ENCODE results near the gene ZNF281. TPM values are rescaled to one million over a fixed set of nuclear protein-coding genes. Genes with fewer than 3 reads are reported as not detected.

The ZNF281 gene
- total RNA-seq, 1 experiment from 2014 or later, result 23.3 TPM

GRCh38 chr1:200399860-200400259 is 10.0 kb downstream of the ZNF281 start:
- Histone ChIP-seq H3K9me2 (ENCODE audit: insufficient read depth) (no peaks in the 10 kb centered on the region), H3K36me3 (ENCODE audit: control insufficient read depth in 1 of 2, insufficient read depth in 2 of 2, low read length in 2 of 2) (0 out of 4 replicates have a peak, but pooled peaks cover 0 to 2% of the 10 kb centered on the region in 2 experiments), H2AFZ (ENCODE audit: low read depth, low read length, poor library complexity, severe bottlenecking) (no peak overlapping the region), H4K20me1 (ENCODE audit: insufficient read depth) (no peaks in the 10 kb centered on the region), H3K27ac (ENCODE audit: low read depth, low read length) (no peak overlapping the region), H3K79me2 (ENCODE audit: insufficient read depth, low read length) (peaks cover 23% of the 10 kb centered on the region), H3K9ac (ENCODE audit: low read length) (no peak overlapping the region), H3K27me3 (ENCODE audit: insufficient read depth, low read length) (no peaks in the 10 kb centered on the region), H3K4me1 (ENCODE audit: control insufficient read depth in 1 of 2, insufficient read depth in 2 of 2, low read length in 2 of 2) (no peaks in the 10 kb centered on the region), H3K9me3 (ENCODE audit: control insufficient read depth in 1 of 2, insufficient read depth in 1 of 2, low read depth in 1 of 2, low read length in 2 of 2) (no peaks in the 10 kb centered on the region), H3K4me3 (replicated peaks in 1 of 2; ENCODE audit: low read depth in 1 of 2, low read length in 2 of 2) (no peak overlapping the region), H3K4me2 (ENCODE audit: low read length) (no peak overlapping the region)
- no peak for ATAC-seq
- no peak for TF ChIP-seq SIN3A (IDR thresholded peaks at IDR 0.05; ENCODE audit: low read depth)
- no peak for TF ChIP-seq EGR1 (IDR thresholded peaks at IDR 0.05; ENCODE audit: low read depth)
- TF ChIP-seq POLR2AphosphoS5 (IDR thresholded peaks at IDR 0.05; ENCODE audit: low read depth, low read length), result no peak
- TF ChIP-seq ATF3 (IDR thresholded peaks at IDR 0.05), result no peak
- no peak for TF ChIP-seq SP1 (IDR thresholded peaks at IDR 0.05; ENCODE audit: low read depth)
- no peak for TF ChIP-seq YY1 (IDR thresholded peaks at IDR 0.05; ENCODE audit: extremely low read depth, insufficient replicate concordance, low read depth, low read length)
- no peak for TF ChIP-seq SRF (IDR thresholded peaks at IDR 0.05; ENCODE audit: low read depth)
- TF ChIP-seq EZH2 (IDR thresholded peaks at IDR 0.05), result no peak
- no peak for TF ChIP-seq CEBPB (IDR thresholded peaks at IDR 0.05; ENCODE audit: low read depth)
- no peak for TF ChIP-seq JUND (IDR thresholded peaks at IDR 0.05)
- TF ChIP-seq CBX3 (IDR thresholded peaks at IDR 0.05; ENCODE audit: low read depth), result no peak
- TF ChIP-seq CTCF (IDR thresholded peaks at IDR 0.05 in 2 of 3, conservative IDR thresholded peaks at IDR 0.05 in 1 of 3; ENCODE audit: borderline replicate concordance in 1 of 3, insufficient read depth in 1 of 3, low read depth in 2 of 3, low read length in 2 of 3), result no peak
- no peak for TF ChIP-seq POLR2A (IDR thresholded peaks at IDR 0.05; ENCODE audit: borderline replicate concordance, extremely low read depth, insufficient read depth, insufficient read length)
- TF ChIP-seq ZNF274 (IDR thresholded peaks at IDR 0.05; ENCODE audit: low read depth, low read length), result no peak
- no TSS peak for BruUV-seq (replicated peaks)
- no peak for DNase-seq (ENCODE audit: low read depth, low spot score)
- CTCF ChIA-PET, result no interaction called here
- intact Hi-C loops (cut with micrococcal nuclease), result no loop called here
- POLR2A ChIA-PET, result no interaction called here
- RAD21 ChIA-PET (ENCODE audit: low non-redundant PET in 1 of 2, low total read pairs in 2 of 2, uncharacterized antibody in 2 of 2, unreplicated experiment in 2 of 2), result no interaction called here

Data from HCT116 (cell line).